Upper lobe of left lung (tissue), 6 donors: ENCODE results near the gene WDR45B. TPM values are rescaled to one million over a fixed set of nuclear protein-coding genes. Genes with fewer than 3 reads are reported as not detected.

Experiments
- ATAC-seq, 2 donors: fragments of 200-7000 bp; cut with Tn5 transposase; one replicate each; pipeline ENCODE4 v1.9.1; 2022; ENCODE audit warnings: mild to moderate bottlenecking in 2 of 2, moderate library complexity in 2 of 2; ENCODE audit not compliant: low FRiP score in 2 of 2
- DNase-seq, 2 donors: peaks; one replicate each; pipeline ENCODE4 v3.0.0-alpha.2; 2019 to 2020
- H3K27ac ChIP-seq, 4 donors: fragments of 200-600 bp; sonication (generic); one replicate each; pipeline ENCODE4 v1.5.1; 2016 to 2019
- H3K27me3 ChIP-seq, 4 donors: fragments of 200-600 bp; sonication (generic); one replicate each; pipeline ENCODE4 v1.5.1; 2017 to 2019
- H3K36me3 ChIP-seq, 4 donors: fragments of 200-600 bp; sonication (generic); one replicate each; pipeline ENCODE4 v1.5.1; 2016 to 2019
- H3K4me1 ChIP-seq, 4 donors: fragments of 200-600 bp; sonication (generic); one replicate each; pipeline ENCODE4 v1.5.1; 2018 to 2019
- H3K4me3 ChIP-seq, 4 donors: fragments of 200-600 bp; sonication (generic); one replicate each; pipeline ENCODE4 v1.5.1; 2017 to 2019; ENCODE audit warnings: mild to moderate bottlenecking in 2 of 4, moderate library complexity in 1 of 4
- H3K9me3 ChIP-seq, 4 donors: fragments of 200-600 bp; sonication (generic); one replicate each; pipeline ENCODE4 v1.5.1; 2018 to 2019
- CTCF ChIP-seq, 6 experiments: fragments of 450-650 bp in 4 of 6; fragments of 200-600 bp in 2 of 6; sonication (generic) in 2 of 6; IDR thresholded peaks; one replicate each; pipeline ENCODE4 v1.5.1; 2016 to 2019; ENCODE audit warnings: antibody characterized with exemption in 6 of 6
- EP300 ChIP-seq, 4 donors: sonication (generic); formaldehyde crosslinking; IDR thresholded peaks; one replicate each; pipeline ENCODE4 v1.5.1; 2017; ENCODE audit warnings: antibody characterized with exemption in 4 of 4, control low read depth in 2 of 4
- POLR2A ChIP-seq, 4 donors: fragments of 450-650 bp; IDR thresholded peaks; one replicate each; pipeline ENCODE4 v1.5.1; 2016 to 2017; ENCODE audit warnings: antibody characterized with exemption in 4 of 4, mild to moderate bottlenecking in 2 of 4
- POLR2AphosphoS5 ChIP-seq, 2 donors: sonication (generic); formaldehyde crosslinking; IDR thresholded peaks; one replicate each; pipeline ENCODE4 v1.5.1; 2017; ENCODE audit warnings: antibody characterized with exemption in 2 of 2
- WGBS, 2 donors: methylation state at CpG; one replicate each; pipeline ENCODE4 v1.1.5; 2017 to 2018; 5-methylcytosine and 5-hydroxymethylcytosine counted together
- total RNA-seq, 6 donors: library from RNA; depleted of rRNA in 4 of 6; stranded (reverse); fragments of >200 nt in 4 of 6; gene quantifications; one replicate each; pipeline versions ENCODE4 v1.1.0 to v1.2.1, GENCODE V29; 2016 to 2021
- donor health status: DM: no; HTN: no; CAD: no; lungs with moderate emphysema.
- donor health status: DM: no; HTN: yes; CAD: no; lungs with severe emphysema.

The WDR45B gene
- total RNA-seq: 10 to 100 TPM; 54.9 to 90.0 (median 74.3) TPM

GRCh38 chr17:82648165-82648668 lies at the start of gene WDR45B:
TSS of gene WDR45B (minus strand) at chr17:82648444. CDS start at chr17:82648340, 104 bp downstream.
- H3K4me1 ChIP-seq: peaks cover 18 to 29% (median 23%) of the 10 kb centered on the region in 4 donors
- DNase-seq: peak; percentile 94 to 99
- H3K36me3 ChIP-seq: peaks cover 7 to 13% (median 9%) of the 10 kb centered on the region in 4 donors
- H3K27me3 ChIP-seq: no peaks in the 10 kb centered on the region
- TF ChIP-seq POLR2A (IDR thresholded peaks at IDR 0.05): peak in 3 of 4 donors; percentile 88 to 99 (median 90)
- peak in 3 of 4 donors; percentile 72 to 85 (median 82) for TF ChIP-seq EP300 (IDR thresholded peaks at IDR 0.05)
- peak in 1 of 6 experiments; percentile 10 for TF ChIP-seq CTCF (IDR thresholded peaks at IDR 0.05)
- peak; percentile 99 for TF ChIP-seq POLR2AphosphoS5 (IDR thresholded peaks at IDR 0.05)
- H3K9me3 ChIP-seq: no peaks in the 10 kb centered on the region
- 0% methylated on average over 9 of the region's 67 CpGs; no CpG with 5 or more reads in 1 of the 2 donors for WGBS, 2 donors
- H3K4me3 ChIP-seq: peak within 1 kb of the TSS; percentile 99 to 100 (median 100)
- H3K27ac ChIP-seq: peak within 1 kb of the TSS; percentile 99 to 100 (median 99)
- ATAC-seq: peak; percentile 96 to 98

- no peak for ATAC-seq
- Histone ChIP-seq H3K4me1 (peaks cover 17 to 23% (median 19%) of the 10 kb centered on the region in 4 donors), H3K27ac (peak overlapping the region in 2 of 4 donors; percentile 60 to 75), H3K36me3 (no peaks in the 10 kb centered on the region), H3K27me3 (peaks cover 0 to 6% (median 0%) of the 10 kb centered on the region in 4 donors), H3K9me3 (no peaks in the 10 kb centered on the region), H3K4me3 (peak overlapping the region; percentile 52 to 96 (median 90))
- 0% methylated on average over 9 to 20 of the region's 32 CpGs for WGBS, 2 donors
- TF ChIP-seq EP300 (IDR thresholded peaks at IDR 0.05): no peak
- no peak for TF ChIP-seq POLR2A (IDR thresholded peaks at IDR 0.05)
- TF ChIP-seq POLR2AphosphoS5 (IDR thresholded peaks at IDR 0.05): no peak
- TF ChIP-seq CTCF (IDR thresholded peaks at IDR 0.05): no peak
- DNase-seq: no peak
These were observed 49.5 kb upstream of the WDR45B start for GRCh38 chr17:82697808-82698064.

- no peaks in the 10 kb centered on the region for H3K36me3 ChIP-seq
- 34 to 63% methylated on average over 23 to 46 of the region's 48 CpGs for WGBS, 2 donors
- peaks cover 0 to 6% (median 0%) of the 10 kb centered on the region in 4 donors for H3K27me3 ChIP-seq
- peak overlapping the region in 1 of 4 donors; percentile 75 for H3K27ac ChIP-seq
- TF ChIP-seq CTCF (IDR thresholded peaks at IDR 0.05) (no peak), EP300 (IDR thresholded peaks at IDR 0.05) (no peak), POLR2AphosphoS5 (IDR thresholded peaks at IDR 0.05) (no peak), POLR2A (IDR thresholded peaks at IDR 0.05) (no peak)
- peaks cover 17 to 23% (median 19%) of the 10 kb centered on the region in 4 donors for H3K4me1 ChIP-seq
- ATAC-seq (no peak), DNase-seq (peak in 1 of 2 donors; percentile 61)
- no peaks in the 10 kb centered on the region for H3K9me3 ChIP-seq
- peak overlapping the region; percentile 52 to 96 (median 90) for H3K4me3 ChIP-seq
These were observed 48.9 kb upstream of the WDR45B start for GRCh38 chr17:82696916-82697807.

GRCh38 chr17:82696259-82696658 lies 48.0 kb upstream of the WDR45B start:
- H3K9me3 ChIP-seq: no peaks in the 10 kb centered on the region
- no peak overlapping the region for H3K27ac ChIP-seq
- H3K27me3 ChIP-seq: peaks cover 0 to 6% (median 0%) of the 10 kb centered on the region in 4 donors
- H3K36me3 ChIP-seq: peaks cover 0 to 3% (median 0%) of the 10 kb centered on the region in 4 donors
- TF ChIP-seq EP300 (IDR thresholded peaks at IDR 0.05) (no peak), POLR2A (IDR thresholded peaks at IDR 0.05) (no peak), POLR2AphosphoS5 (IDR thresholded peaks at IDR 0.05) (no peak), CTCF (IDR thresholded peaks at IDR 0.05) (no peak)
- no peak overlapping the region for H3K4me3 ChIP-seq
- no peak for DNase-seq
- no peak for ATAC-seq
- 93 to 94% methylated on average over 16 of the region's 17 CpGs for WGBS, 2 donors
- H3K4me1 ChIP-seq: peaks cover 17 to 23% (median 19%) of the 10 kb centered on the region in 4 donors
